Peyer's patch (tissue), 4 donors: Measurements from ENCODE around the gene MCMBP.

Experiments used
- CTCF ChIP-seq, 6 experiments: fragments of 450-650 bp in 4 of 6; fragments of 200-600 bp in 2 of 6; sonication (generic) in 1 of 6; IDR thresholded peaks; one replicate each; pipeline ENCODE4 v1.5.1; 2017 to 2019; ENCODE audit warnings: antibody characterized with exemption in 6 of 6, mild to moderate bottlenecking in 3 of 6, moderate library complexity in 1 of 6
- POLR2A ChIP-seq, 2 donors: fragments of 450-650 bp; IDR thresholded peaks; one replicate each; pipeline ENCODE4 v1.5.1; 2017; ENCODE audit warnings: antibody characterized with exemption in 2 of 2, mild to moderate bottlenecking in 2 of 2, moderate library complexity in 2 of 2

- no peak for TF ChIP-seq CTCF (IDR thresholded peaks at IDR 0.05)
- no peak for TF ChIP-seq POLR2A (IDR thresholded peaks at IDR 0.05)
Observed at GRCh38 chr10:119781498-119781897, 91.1 kb downstream of the MCMBP start.
